OCI-LY3 (cell line): Measurements from ENCODE around the gene EFCAB6.

Experiments
- H2AFZ ChIP-seq: fragments of 200-600, 300-600 bp; shearing (Covaris generic); 2 replicates; pipeline ENCODE4 v1.6.0; 2014; ENCODE audit warnings: antibody characterized with exemption, low read depth, low read length
- H3K27ac ChIP-seq: fragments of 200-600, 300-600 bp; sonication (generic); 2 replicates; pipeline ENCODE4 v1.5.1; 2014; ENCODE audit warnings: mild to moderate bottlenecking, low read length, moderate library complexity, mixed read lengths
- H3K27me3 ChIP-seq: fragments of 200-600, 300-600 bp; sonication (generic); 2 replicates; pipeline ENCODE4 v1.6.1; 2014; ENCODE audit warnings: low read depth, low read length, mixed read lengths
- H3K36me3 ChIP-seq: fragments of 200-600, 300-600 bp; sonication (generic); replicated peaks from 2 replicates; pipeline ENCODE3; 2014; ENCODE audit warnings: low read depth, low read length, mixed read lengths
- H3K4me1 ChIP-seq: fragments of 300-600, 200-600 bp; sonication (generic); 2 replicates; pipeline ENCODE4 v1.6.1; 2014; ENCODE audit warnings: low read length, mixed read lengths
- H3K4me2 ChIP-seq: fragments of 200-600, 300-600 bp; sonication (generic); 2 replicates; pipeline ENCODE4 v1.6.1; 2014; ENCODE audit warnings: low read length, mixed read lengths
- H3K4me3 ChIP-seq: fragments of 300-600, 200-600 bp; sonication (generic); 2 replicates; pipeline ENCODE4 v1.5.1; 2014; ENCODE audit warnings: antibody characterized with exemption, mild to moderate bottlenecking, low read length, moderate library complexity
- H3K79me2 ChIP-seq: fragments of 300-600, 200-600 bp; shearing (Covaris generic); 2 replicates; pipeline ENCODE4 v1.6.1; 2014; ENCODE audit warnings: mild to moderate bottlenecking, low read length, mixed read lengths
- H3K9ac ChIP-seq: fragments of 300-600, 200-600 bp; shearing (Covaris generic); 2 replicates; pipeline ENCODE4 v1.6.0; 2014; ENCODE audit warnings: mild to moderate bottlenecking, low read length, moderate library complexity
- H3K9me3 ChIP-seq: fragments of 200-600, 300-600 bp; shearing (Covaris generic); 2 replicates; pipeline ENCODE4 v1.6.1; 2014; ENCODE audit warnings: low read length, mixed read lengths; ENCODE audit not compliant: insufficient read depth
- H4K20me1 ChIP-seq: fragments of 200-600, 300-600 bp; sonication (generic); 2 replicates; pipeline ENCODE4 v1.6.1; 2016; ENCODE audit warnings: low read length, mixed read lengths; ENCODE audit not compliant: insufficient read depth
- EZH2phosphoT487 ChIP-seq: fragments of 200-600 bp; shearing (Covaris generic); IDR thresholded peaks from 2 replicates; pipeline ENCODE4 v1.6.1; 2018; ENCODE audit warnings: antibody characterized with exemption, mixed run types, low read depth
- TF ChIP-seq, protein P1 (sequence below): fragments of 200-600, 300-600 bp; sonication (generic); IDR thresholded peaks from 2 replicates; pipeline ENCODE4 v1.5.1; 2014; ENCODE audit warnings: antibody characterized with exemption, low read length, low read depth

EFCAB6 gene

DNA sequence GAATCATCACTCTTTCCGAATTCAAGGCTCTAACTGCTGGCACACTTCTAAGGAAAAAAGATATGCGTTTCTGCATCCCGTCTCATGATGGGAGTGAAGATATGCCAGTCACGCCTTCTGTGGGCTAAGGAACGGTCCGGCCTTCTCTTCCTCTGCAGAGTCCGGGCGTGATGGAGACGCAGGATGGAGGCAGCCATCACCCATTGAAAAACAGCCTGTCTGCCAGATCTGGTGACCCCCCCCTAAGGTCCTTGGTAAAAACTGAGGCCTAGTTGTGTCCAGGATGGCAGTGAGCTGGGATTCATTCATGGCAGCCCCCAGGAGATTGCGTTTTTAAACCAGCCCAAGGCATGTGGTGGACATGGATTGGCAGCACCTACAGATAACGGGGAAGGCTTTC is 6.9 kb upstream of the EFCAB6 start:
- Histone ChIP-seq H3K9ac (no peak overlapping the region), H3K4me1 (no peaks in the 10 kb centered on the region), H3K27ac (no peak overlapping the region)

DNA sequence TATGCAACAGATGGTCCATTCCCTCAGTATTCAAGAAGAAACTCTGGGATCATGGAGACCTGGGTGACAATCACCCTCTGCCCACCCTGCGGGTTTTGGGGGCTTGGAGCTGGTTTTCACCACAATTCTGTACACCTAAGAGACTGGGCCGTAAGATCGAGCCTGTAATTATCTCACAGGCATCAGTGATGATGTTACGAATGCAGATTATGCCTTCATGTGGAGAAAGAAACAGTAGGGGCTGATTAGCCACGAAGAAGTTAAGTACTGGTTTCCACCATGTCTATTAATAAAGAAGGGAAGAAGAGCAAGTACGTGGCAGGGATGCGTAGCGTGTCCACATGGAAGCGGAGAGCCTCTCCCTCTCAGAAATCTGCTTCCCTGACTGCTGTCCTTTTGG is 5.3 kb upstream of the EFCAB6 start:
- Histone ChIP-seq H3K36me3 (no peaks in the 10 kb centered on the region), H3K4me3 (no peak overlapping the region), H2AFZ (no peak overlapping the region), H3K4me1 (peaks cover 9% of the 10 kb centered on the region), H3K79me2 (peaks cover 7% of the 10 kb centered on the region), H4K20me1 (no peaks in the 10 kb centered on the region), H3K9me3 (no peaks in the 10 kb centered on the region), H3K9ac (no peak overlapping the region), H3K4me2 (no peak overlapping the region), H3K27me3 (peaks cover 7% of the 10 kb centered on the region; the same call in 1 of the 2 replicates), H3K27ac (no peak overlapping the region)
- TF ChIP-seq, protein P1, sequence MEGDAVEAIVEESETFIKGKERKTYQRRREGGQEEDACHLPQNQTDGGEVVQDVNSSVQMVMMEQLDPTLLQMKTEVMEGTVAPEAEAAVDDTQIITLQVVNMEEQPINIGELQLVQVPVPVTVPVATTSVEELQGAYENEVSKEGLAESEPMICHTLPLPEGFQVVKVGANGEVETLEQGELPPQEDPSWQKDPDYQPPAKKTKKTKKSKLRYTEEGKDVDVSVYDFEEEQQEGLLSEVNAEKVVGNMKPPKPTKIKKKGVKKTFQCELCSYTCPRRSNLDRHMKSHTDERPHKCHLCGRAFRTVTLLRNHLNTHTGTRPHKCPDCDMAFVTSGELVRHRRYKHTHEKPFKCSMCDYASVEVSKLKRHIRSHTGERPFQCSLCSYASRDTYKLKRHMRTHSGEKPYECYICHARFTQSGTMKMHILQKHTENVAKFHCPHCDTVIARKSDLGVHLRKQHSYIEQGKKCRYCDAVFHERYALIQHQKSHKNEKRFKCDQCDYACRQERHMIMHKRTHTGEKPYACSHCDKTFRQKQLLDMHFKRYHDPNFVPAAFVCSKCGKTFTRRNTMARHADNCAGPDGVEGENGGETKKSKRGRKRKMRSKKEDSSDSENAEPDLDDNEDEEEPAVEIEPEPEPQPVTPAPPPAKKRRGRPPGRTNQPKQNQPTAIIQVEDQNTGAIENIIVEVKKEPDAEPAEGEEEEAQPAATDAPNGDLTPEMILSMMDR = no peak

More for the DNA sequence above, 6.9 kb upstream of the EFCAB6 start:
- Histone ChIP-seq H3K36me3 (no peaks in the 10 kb centered on the region), H2AFZ (no peak overlapping the region), H3K79me2 (no peaks in the 10 kb centered on the region), H4K20me1 (no peaks in the 10 kb centered on the region), H3K4me3 (no peak overlapping the region), H3K4me2 (no peak overlapping the region), H3K27me3 (peaks cover 18% of the 10 kb centered on the region), H3K9me3 (no peaks in the 10 kb centered on the region)
- TF ChIP-seq, protein P1 = no peak
- TF ChIP-seq EZH2phosphoT487 = no peak

DNA sequence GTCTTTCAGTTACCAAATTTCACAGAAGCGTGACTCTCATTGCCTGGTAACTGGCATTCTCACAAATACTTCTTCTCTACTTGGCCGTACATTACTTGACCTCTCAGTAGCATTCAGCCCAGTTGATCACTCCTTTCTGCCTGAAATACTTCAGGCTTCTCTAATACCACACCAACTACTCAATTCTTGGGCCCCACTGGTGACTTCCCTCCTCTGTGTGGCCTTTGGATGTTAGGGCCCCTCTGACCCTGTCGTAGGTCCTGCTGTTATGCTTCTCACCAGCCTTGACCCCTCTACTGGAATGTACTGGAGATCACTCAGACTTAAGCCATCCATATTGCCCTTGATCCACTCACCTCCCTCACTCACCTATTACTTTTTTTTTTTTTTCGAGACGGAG is 2.2 kb upstream of the EFCAB6 start:
- no peak for TF ChIP-seq EZH2phosphoT487
- TF ChIP-seq, protein P1 = no peak

DNA sequence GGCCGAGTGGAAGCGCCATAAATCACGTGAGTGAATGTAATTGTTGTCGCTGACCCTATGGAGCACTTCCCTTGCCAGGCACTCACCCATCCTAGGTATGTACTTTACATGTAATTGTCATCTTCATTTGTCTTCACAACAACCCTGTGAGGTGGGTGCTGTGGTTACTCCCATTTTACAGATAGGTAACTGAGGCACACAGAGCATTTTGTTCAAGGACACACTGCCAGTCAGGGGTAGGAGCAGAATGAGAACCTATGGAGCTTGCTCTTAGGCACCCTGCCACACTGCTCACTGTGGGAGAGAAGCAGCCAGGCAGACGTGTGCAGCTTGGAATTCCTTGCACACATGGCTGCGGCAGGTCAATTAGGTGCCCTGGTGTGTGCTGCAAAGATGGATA is 785 bp upstream of the EFCAB6 start:
- H3K36me3 ChIP-seq = no peaks in the 10 kb centered on the region
- peak overlapping the region; percentile 98 for H3K9ac ChIP-seq
- H3K27me3 ChIP-seq = no peaks in the 10 kb centered on the region
- H4K20me1 ChIP-seq = no peaks in the 10 kb centered on the region
- H3K27ac ChIP-seq = peak overlapping the region; percentile 67
- peak overlapping the region; percentile 89 for H2AFZ ChIP-seq
- no peaks in the 10 kb centered on the region for H3K9me3 ChIP-seq
- peaks cover 8% of the 10 kb centered on the region for H3K79me2 ChIP-seq
- H3K4me2 ChIP-seq = peak overlapping the region; percentile 99
- TF ChIP-seq EZH2phosphoT487 = no peak
- TF ChIP-seq, protein P1 = no peak
- H3K4me1 ChIP-seq = peaks cover 13% of the 10 kb centered on the region
- peak overlapping the region; percentile 93 for H3K4me3 ChIP-seq

More for the DNA sequence above, 2.2 kb upstream of the EFCAB6 start:
- Histone ChIP-seq H3K27me3 (no peaks in the 10 kb centered on the region), H4K20me1 (no peaks in the 10 kb centered on the region), H3K9me3 (no peaks in the 10 kb centered on the region), H3K4me2 (no peak overlapping the region), H3K4me3 (no peak overlapping the region), H3K36me3 (no peaks in the 10 kb centered on the region), H3K4me1 (peaks cover 13% of the 10 kb centered on the region), H3K27ac (no peak overlapping the region), H3K9ac (no peak overlapping the region), H3K79me2 (peaks cover 8% of the 10 kb centered on the region), H2AFZ (no peak overlapping the region)
